Cardiac fibroblast (primary cell): Measurements from ENCODE around the gene SLC35G6.
A peak's percentile ranks its signal among the peaks of the same experiment; 100 is the strongest.

Experiments used
- DNase-seq, 2 donors: peaks; one replicate each; pipeline versions ENCODE4 v3.0.0 to v3.0.0-alpha.2; 2010; ENCODE audit warnings: low read depth in 2 of 2
- H3K4me3 ChIP-seq, 2 donors: replicated peaks in 1 of 2; 1 replicate in 1 of 2; 2 replicates in 1 of 2; pipeline ENCODE4 v1.5.1; 2011; ENCODE audit warnings: low read depth in 2 of 2, low read length in 2 of 2, mild to moderate bottlenecking in 2 of 2, moderate library complexity in 1 of 2
- CTCF ChIP-seq: IDR thresholded peaks from one replicate; pipeline ENCODE4 v1.5.1; 2011; ENCODE audit warnings: low read depth, mild to moderate bottlenecking, low read length, inconsistent platforms

Gene SLC35G6

DNA sequence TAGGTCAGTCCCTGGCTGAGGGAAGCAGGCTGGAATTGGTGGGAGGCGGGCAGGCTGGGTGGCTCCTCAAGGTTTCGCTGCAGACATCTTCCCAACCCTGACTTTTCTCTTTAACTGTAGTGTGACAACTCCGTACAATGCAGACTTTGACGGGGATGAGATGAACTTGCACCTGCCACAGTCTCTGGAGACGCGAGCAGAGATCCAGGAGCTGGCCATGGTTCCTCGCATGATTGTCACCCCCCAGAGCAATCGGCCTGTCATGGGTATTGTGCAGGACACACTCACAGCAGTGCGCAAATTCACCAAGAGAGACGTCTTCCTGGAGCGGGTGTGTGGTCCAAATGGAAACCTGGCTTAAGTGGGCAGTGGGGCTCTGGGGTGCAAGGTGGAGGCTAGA is 17.9 kb downstream of the SLC35G6 start:
- no peak overlapping the region for H3K4me3 ChIP-seq
- DNase-seq = no peak
- no peak for TF ChIP-seq CTCF

DNA sequence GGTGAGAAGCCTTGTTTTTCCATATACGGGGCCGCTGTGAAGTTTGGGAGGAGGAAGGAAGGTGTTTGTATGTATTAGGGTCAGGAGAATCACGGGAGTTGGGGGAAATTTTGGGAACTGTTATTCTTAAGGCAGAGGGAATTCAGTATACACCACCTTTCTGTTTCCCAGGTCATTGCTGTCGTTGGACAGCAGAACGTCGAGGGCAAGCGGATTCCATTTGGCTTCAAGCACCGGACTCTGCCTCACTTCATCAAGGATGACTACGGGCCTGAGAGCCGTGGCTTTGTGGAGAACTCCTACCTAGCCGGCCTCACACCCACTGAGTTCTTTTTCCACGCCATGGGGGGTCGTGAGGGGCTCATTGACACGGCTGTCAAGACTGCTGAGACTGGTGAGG is 20.5 kb downstream of the SLC35G6 start:
- no peak for DNase-seq
- no peak for TF ChIP-seq CTCF
- H3K4me3 ChIP-seq = no peak overlapping the region

- DNase-seq = no peak
- no peak overlapping the region for H3K4me3 ChIP-seq
- TF ChIP-seq CTCF = no peak
Observed at GRCh38 chr17:7502171-7502847, 21.1 kb downstream of the SLC35G6 start.

DNA sequence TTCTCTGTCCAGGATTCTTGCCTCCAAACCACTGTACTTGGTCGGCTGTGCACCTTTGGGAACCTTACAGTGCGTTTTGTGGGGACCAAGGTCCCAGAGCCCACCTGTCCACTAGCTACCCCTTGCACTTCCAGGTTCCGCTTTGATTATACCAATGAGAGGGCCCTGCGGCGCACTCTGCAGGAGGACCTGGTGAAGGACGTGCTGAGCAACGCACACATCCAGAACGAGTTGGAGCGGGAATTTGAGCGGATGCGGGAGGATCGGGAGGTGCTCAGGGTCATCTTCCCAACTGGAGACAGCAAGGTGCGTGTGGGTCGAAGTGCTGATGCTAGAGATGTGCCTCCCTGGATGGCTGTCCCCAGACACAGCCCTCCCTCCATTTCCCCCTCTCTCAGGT is 21.7 kb downstream of the SLC35G6 start:
- no peak overlapping the region for H3K4me3 ChIP-seq
- DNase-seq = no peak

DNA sequence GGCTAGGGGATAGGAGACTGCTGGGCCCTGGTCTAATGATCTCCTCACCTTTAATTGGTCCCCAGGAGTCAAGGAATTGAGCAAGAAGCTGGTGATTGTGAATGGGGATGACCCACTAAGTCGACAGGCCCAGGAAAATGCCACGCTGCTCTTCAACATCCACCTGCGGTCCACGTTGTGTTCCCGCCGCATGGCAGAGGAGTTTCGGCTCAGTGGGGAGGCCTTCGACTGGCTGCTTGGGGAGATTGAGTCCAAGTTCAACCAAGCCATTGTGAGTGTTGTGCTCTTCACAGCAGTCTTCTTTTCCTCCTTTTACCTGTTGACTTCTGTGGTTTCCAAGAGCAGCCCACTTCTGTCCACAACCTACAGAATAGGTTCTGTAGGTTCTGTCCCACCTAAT is 22.3 kb downstream of the SLC35G6 start:
- TF ChIP-seq CTCF = no peak
- DNase-seq = no peak

More for the DNA sequence above, 21.7 kb downstream of the SLC35G6 start:
- TF ChIP-seq CTCF = peak; percentile 20

DNA sequence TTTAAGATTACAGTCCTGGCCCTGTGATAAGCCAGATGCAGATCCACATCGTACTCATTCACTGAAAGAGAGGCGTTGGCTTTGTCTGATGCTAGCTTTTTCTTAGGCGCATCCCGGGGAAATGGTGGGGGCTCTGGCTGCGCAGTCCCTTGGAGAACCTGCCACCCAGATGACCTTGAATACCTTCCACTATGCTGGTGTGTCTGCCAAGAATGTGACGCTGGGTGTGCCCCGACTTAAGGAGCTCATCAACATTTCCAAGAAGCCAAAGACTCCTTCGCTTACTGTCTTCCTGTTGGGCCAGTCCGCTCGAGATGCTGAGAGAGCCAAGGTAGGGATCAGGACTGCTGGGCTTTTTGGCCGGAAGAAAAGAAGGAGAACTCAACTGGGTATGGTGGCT is 26.9 kb downstream of the SLC35G6 start:
- no peak overlapping the region for H3K4me3 ChIP-seq
- TF ChIP-seq CTCF = no peak
- no peak for DNase-seq

More for the DNA sequence above, 22.3 kb downstream of the SLC35G6 start:
- no peak overlapping the region for H3K4me3 ChIP-seq

DNA sequence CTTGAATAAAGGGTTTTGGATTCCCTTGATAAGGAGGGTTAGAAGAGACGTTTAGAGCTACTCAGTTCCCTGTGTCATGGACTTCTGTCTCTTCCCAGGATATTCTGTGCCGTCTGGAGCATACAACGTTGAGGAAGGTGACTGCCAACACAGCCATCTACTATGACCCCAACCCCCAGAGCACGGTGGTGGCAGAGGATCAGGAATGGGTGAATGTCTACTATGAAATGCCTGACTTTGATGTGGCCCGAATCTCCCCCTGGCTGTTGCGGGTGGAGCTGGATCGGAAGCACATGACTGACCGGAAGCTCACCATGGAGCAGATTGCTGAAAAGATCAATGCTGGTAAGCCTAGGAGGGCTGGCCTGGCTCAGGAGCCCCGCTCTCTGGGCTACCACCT is 27.6 kb downstream of the SLC35G6 start:
- no peak for DNase-seq
- no peak for TF ChIP-seq CTCF
- H3K4me3 ChIP-seq = no peak overlapping the region
